ENCODE measurements around the gene HSPB9. TPM values are rescaled to one million over a fixed set of nuclear protein-coding genes. Genes with fewer than 3 reads are reported as not detected.

HSPB9 gene
- total RNA-seq, 2 donors from 2014 or later: not detected

DNA sequence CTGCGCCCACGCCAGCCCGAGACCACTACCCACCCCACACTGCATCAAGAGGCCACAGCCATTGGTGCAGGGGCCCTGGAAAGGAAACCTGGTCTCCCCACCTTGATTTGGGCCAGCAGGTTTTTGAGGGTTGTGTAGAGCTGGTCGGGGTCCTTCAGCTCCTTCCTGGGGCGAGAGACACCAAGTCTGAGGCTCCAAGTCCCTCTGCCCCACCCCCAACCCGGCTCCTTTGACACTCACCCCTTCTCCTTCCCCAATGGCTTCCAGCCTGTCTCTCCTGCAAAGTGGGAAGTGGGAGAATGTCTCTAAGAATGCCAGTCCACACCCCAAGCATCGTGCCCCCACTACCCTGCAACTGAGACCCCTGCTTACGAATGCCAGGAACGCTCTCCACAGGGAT is 8.5 kb upstream of the HSPB9 start:
- intact Hi-C loops (cut with DNase I, micrococcal nuclease): loop anchor here in 1 of 2 donors (10.0 kb wide), 2 partner anchors 59 to 149 kb away; partner anchors contain the start of genes C17orf113 and CNP
- no peak for DNase-seq
- no peak for ATAC-seq

GRCh38 chr17:42116705-42117396 is 5.8 kb upstream of the HSPB9 start:
- ATAC-seq: peak; percentile 43
- intact Hi-C loops (cut with DNase I, micrococcal nuclease): loop anchor here (5.0 to 10.0 kb wide), 3 partner anchors 62 to 152 kb away; partner anchors contain the start of genes C17orf113 (in 1 of the 2) and CNP (in 1 of the 2)
- peak; percentile 77 to 91 for DNase-seq

DNA sequence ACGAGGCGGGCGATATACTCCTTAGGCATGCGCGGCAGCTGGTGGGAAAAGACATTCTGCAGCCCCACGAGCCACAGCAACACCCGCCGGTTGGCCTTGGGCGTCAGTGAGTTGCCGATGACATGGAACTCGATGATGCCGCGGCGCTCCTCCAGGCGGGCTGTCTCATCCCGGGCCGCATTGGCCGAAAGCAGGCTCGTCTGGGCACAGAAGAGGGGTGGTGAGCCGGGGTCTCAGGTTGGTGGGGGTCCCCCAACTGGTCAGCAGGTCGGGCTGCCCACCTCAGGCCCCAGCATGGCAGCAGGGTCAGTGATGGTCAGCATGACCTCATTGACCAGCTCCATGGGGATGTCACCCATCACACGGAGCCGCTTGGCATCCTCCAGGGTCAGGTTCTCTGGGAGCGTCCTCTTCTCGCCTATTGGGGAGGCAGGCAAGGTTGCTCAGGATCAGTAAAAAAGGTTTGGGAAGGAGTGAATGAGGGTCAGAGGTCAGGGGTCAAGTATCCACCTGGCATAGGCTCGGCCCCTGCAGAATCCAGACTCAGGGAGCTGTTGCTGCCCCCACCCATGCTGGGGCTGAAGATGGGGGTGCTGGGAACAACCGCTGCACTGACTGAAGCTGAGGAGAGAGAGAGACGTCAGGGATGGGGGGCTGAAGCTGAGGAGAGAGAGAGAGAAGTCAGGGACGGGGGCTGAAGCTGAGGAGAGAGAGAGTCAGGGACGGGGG is 5.0 kb upstream of the HSPB9 start:
- ATAC-seq: no peak
- no peak for DNase-seq
- intact Hi-C loops (cut with DNase I, micrococcal nuclease): loop anchor here (5.0 to 10.0 kb wide), 3 partner anchors 63 to 153 kb away; partner anchors contain the start of genes C17orf113 (in 1 of the 2) and CNP (in 1 of the 2)

GRCh38 chr17:42118126-42118510 is 4.5 kb upstream of the HSPB9 start:
- no peak for ATAC-seq
- intact Hi-C loops (cut with DNase I, micrococcal nuclease): loop anchor here (5.0 to 10.0 kb wide), 3 partner anchors 63 to 153 kb away; partner anchors contain the start of genes C17orf113 (in 1 of the 2) and CNP (in 1 of the 2)
- no peak for DNase-seq

DNA sequence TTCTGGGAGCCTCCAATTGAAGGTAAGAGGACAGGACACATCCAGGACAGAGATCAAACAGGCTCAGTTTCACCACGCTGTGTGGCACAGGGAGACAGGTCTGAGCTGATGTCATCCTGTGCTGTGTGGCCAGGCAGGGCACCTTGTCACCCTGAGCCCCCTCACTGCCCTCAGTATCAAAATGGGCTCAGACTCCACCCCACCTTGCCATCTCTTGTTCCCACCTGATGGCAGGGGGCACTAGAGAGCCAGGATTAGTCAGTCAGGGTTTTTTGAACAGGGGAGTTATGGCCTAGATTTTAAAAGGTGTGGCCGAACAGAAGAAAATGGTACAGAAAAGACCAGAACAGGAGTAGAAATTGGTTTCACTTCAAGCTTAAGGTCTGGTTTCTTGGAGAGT is 4.1 kb upstream of the HSPB9 start:
- ATAC-seq: no peak
- intact Hi-C loops (cut with DNase I, micrococcal nuclease): loop anchor here (5.0 to 10.0 kb wide), 3 partner anchors 64 to 154 kb away; partner anchors contain the start of genes C17orf113 (in 1 of the 2) and CNP (in 1 of the 2)
- DNase-seq: peak in 1 of 2 donors; percentile 53

DNA sequence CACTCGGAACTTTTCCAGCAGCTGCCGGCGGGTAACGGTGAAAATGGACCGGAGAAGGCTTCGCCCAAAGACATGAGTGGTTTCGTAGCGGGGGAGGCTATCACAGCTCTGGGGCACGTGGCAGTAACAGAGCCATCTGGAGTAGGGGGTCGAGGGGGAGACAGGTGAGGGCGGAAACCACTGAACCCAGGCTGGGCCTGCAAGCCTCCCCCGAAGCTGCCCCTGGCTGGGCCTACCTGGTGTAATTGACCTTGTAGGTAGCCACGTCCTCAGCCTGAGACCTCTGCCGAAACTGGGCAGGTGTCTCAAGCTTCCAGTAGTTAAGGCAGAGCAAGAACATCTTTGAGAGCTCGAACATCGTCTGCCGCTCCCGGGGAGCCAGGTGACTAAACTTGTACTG is 3.3 kb upstream of the HSPB9 start:
- no peak for ATAC-seq
- intact Hi-C loops (cut with DNase I, micrococcal nuclease): loop anchor here (5.0 to 10.0 kb wide), 3 partner anchors 64 to 154 kb away; partner anchors contain the start of genes C17orf113 (in 1 of the 2) and CNP (in 1 of the 2)
- DNase-seq: no peak

DNA sequence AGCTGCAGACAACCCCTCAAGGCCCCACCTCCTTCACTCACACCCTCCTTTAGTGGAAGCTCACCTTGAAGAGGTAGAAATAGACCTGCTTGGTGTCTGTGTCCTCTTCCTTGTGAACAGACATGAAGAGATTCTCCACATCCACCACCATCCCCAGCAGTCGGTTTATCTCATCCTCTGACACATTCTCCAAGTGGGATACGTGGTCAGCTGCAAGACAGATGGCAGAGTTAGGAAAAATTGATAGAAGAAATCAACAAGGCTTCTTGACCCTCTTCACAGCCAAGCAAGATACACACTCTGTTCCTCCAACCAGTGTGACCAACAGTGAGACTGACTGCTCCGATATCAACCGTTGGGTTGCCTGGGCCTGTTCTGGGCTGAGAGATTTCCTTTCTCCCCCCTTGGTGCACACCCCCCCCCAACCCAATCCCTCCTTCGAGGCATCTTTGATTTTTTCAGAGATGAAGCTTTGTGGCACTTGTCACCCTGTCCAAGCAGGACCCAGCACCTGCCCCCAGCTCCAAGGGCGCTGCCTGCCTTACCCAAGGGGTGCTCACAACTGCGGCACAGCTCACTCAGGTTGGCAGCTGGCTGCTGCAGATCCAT is 2.3 kb upstream of the HSPB9 start:
- ATAC-seq (no peak), DNase-seq (no peak)
- intact Hi-C loops (cut with DNase I, micrococcal nuclease): loop anchor here in 1 of 2 donors (10.0 kb wide), 1 partner anchor 65 kb away; the partner anchor contains the start of genes HCRT and KCNH4

DNA sequence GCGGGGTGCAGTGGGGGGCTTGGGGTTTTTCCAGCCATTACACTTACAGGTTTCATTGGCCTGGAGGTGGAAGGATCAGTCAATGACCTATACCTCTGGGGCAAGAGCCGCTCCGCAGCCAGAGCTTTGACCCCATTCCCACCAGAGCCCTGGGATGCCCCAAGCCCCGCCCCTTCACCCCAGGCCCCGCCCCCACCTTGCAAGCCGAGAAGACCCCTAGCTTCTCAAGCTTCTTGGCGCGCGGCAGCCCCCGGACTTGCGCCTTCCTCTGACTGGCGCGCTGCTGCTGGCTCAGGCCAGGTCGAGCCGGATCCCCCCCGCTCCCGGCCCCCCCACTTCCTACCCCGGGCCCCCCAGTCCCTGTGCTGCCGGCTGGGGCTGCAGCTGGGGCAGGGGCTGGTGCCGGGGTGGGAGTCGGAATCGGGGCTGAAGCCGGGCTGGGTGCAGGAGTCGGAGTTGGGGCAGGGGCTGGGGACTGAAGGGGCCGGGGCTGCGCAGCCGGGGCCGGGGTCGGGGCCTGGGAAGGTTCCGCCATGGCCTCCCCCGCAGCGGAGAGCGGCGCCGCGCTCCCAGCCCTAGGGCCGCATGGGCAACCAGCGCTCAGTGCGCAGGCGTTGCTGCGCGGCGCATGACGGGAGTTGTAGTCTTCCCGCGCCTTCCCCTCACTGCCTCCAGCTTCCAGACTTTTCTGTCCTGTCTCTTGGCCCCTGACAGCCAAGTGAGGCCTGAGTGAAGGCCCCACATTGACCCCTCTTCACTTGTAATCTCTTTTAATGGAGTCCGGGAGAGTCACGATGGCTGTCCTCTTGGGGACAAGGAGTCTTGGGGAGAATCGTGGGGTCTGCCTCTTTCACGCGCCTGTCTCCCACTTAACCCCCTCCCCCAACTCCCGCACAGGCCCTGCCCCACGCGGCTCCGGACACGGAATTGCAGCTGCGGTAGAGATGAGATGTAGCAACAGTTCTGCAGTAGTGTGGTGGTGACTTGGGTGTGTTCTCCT is 1.5 kb upstream of the HSPB9 start, which contains the start of gene KAT2A:
TSS of gene KAT2A (minus strand) at position 598 of the 1,000 bp plus-strand sequence. CDS start at position 535, 63 bp downstream.
- intact Hi-C loops (cut with DNase I, micrococcal nuclease): loop anchor here in 1 of 2 donors (10.0 kb wide), 1 partner anchor 64 kb away; the partner anchor contains the start of genes HCRT and KCNH4
- ATAC-seq (peak; percentile 78), DNase-seq (peak; percentile 77 to 88)

GRCh38 chr17:42124256-42124655 is 1.7 kb downstream of the HSPB9 start:
- ATAC-seq (no peak), DNase-seq (no peak)
- intact Hi-C loops (cut with DNase I, micrococcal nuclease): loop anchor here in 1 of 2 donors (10.0 kb wide), 1 partner anchor 61 kb away; the partner anchor contains the start of genes HCRT and KCNH4

GRCh38 chr17:42125565-42125964 is 3.0 kb downstream of the HSPB9 start:
- ATAC-seq (no peak), DNase-seq (no peak)
- intact Hi-C loops (cut with DNase I, micrococcal nuclease): loop anchor here in 1 of 2 donors (10.0 kb wide), 1 partner anchor 59 kb away; the partner anchor contains the start of genes HCRT and KCNH4

- intact Hi-C loops (cut with DNase I, micrococcal nuclease): loop anchor here in 1 of 2 donors (10.0 kb wide), 1 partner anchor 58 kb away; the partner anchor contains the start of genes HCRT and KCNH4
- ATAC-seq (no peak), DNase-seq (no peak)
These were observed 4.2 kb downstream of the HSPB9 start for GRCh38 chr17:42126836-42127235.

- DNase-seq (no peak), ATAC-seq (no peak)
- intact Hi-C loops (cut with DNase I, micrococcal nuclease): loop anchor here in 1 of 2 donors (10.0 kb wide), 1 partner anchor 57 kb away; the partner anchor contains the start of genes HCRT and KCNH4
These were observed 4.8 kb downstream of the HSPB9 start for GRCh38 chr17:42127414-42127813.

- DNase-seq: no peak
- intact Hi-C loops (cut with DNase I, micrococcal nuclease): loop anchor here in 1 of 2 donors (10.0 kb wide), 1 partner anchor 56 kb away; the partner anchor contains the start of genes HCRT and KCNH4
- ATAC-seq: no peak
These were observed 6.7 kb downstream of the HSPB9 start for GRCh38 chr17:42129109-42129837.

DNA sequence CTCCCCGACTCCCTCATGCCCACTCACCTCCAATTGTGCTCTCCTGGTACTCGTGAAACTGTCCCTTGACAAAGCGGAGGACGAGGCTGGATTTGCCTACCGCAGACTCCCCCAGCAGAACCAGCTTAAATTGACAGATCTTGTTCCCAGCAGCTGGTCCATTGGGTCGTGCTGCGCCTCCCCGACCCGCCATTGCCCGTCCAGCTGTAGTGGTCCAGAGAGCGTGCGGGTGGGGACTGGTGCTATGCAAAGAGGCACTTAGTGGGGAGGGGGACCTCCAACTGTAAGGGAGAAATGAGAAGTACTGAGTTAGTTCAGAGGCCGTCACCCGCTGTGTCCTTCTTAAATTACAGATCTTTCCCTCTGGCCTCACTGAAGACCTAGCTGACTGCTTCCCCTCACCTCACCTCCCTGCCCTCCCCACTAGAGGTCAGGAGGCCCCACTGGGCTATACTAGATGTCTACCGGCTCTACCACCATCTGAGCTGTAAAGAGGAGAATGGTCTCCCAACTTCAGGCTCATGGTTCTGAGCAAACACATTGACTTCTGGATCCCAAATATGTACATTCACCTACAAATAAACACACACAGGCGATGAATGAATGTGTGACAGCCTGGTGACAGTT is 7.8 kb downstream of the HSPB9 start:
- no peak for ATAC-seq
- DNase-seq: no peak
- intact Hi-C loops (cut with DNase I, micrococcal nuclease): no loop called here

- DNase-seq: no peak
- no peak for ATAC-seq
These were observed 8.6 kb downstream of the HSPB9 start for GRCh38 chr17:42131232-42131631.

GRCh38 chr17:42131981-42132432 is 9.4 kb downstream of the HSPB9 start:
- DNase-seq (no peak), ATAC-seq (no peak)
- intact Hi-C loops (cut with DNase I, micrococcal nuclease): no loop called here

More at GRCh38 chr17:42131232-42131631, 8.6 kb downstream of the HSPB9 start:
- intact Hi-C loops (cut with DNase I, micrococcal nuclease): no loop called here

Data from left colon (tissue), 2 donors.